ENCODE data around the gene CDHR2.

Gene CDHR2, protein sequence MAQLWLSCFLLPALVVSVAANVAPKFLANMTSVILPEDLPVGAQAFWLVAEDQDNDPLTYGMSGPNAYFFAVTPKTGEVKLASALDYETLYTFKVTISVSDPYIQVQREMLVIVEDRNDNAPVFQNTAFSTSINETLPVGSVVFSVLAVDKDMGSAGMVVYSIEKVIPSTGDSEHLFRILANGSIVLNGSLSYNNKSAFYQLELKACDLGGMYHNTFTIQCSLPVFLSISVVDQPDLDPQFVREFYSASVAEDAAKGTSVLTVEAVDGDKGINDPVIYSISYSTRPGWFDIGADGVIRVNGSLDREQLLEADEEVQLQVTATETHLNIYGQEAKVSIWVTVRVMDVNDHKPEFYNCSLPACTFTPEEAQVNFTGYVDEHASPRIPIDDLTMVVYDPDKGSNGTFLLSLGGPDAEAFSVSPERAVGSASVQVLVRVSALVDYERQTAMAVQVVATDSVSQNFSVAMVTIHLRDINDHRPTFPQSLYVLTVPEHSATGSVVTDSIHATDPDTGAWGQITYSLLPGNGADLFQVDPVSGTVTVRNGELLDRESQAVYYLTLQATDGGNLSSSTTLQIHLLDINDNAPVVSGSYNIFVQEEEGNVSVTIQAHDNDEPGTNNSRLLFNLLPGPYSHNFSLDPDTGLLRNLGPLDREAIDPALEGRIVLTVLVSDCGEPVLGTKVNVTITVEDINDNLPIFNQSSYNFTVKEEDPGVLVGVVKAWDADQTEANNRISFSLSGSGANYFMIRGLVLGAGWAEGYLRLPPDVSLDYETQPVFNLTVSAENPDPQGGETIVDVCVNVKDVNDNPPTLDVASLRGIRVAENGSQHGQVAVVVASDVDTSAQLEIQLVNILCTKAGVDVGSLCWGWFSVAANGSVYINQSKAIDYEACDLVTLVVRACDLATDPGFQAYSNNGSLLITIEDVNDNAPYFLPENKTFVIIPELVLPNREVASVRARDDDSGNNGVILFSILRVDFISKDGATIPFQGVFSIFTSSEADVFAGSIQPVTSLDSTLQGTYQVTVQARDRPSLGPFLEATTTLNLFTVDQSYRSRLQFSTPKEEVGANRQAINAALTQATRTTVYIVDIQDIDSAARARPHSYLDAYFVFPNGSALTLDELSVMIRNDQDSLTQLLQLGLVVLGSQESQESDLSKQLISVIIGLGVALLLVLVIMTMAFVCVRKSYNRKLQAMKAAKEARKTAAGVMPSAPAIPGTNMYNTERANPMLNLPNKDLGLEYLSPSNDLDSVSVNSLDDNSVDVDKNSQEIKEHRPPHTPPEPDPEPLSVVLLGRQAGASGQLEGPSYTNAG (N-terminal part only)

DNA sequence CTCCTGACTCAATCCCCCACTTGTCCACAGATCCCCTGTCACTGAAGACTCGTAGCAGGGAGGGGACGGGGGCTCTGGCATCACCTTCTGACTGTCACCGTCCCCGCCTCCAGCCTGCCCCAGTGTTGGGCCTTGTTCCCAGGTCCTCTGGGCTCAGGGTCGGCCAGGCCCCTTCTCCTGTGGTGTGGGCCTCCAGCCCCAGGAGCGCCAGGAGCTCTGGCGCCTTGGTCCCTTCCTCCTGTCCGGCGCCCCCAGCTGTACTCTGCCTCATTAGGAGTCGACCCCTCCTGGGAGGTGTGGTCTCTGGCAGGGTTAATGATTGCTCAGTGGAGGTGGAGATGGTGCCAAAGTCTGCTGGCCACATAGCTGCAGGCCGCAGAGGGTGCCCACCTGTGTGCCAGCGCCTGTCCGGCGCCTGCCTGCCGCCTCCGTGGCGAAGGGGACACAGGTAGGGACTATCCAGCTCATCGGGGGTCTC lies at the start of gene CDHR2:
Gene CDHR2 (plus strand): TSS at position 376 of the 478 bp plus-strand sequence. CDS start 16,011 bp downstream, outside the sequence.
- DNase-seq, result no peak

GRCh38 chr5:176500511-176500910 lies 48.6 kb upstream of the CDHR2 start:
- no peak for DNase-seq

DNA sequence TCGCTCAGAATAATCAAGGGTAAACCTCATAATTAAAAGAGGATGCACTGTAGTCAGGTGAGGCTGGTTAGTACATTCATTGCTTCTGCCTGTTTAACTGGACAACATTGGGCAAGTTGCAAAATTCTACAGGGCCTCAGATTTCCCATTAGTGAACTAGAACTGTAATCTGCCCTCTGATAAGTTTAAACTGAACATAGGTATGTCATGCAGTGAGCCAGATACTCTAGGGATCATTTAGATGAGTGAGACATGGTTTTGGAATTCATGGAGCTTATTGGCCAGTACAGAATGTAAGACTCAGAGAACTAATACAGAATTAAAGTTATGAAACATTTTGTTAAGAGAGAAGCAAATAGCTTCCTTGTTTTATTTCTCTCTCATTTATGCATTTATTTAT lies 47.8 kb upstream of the CDHR2 start:
- DNase-seq, result no peak

DNA sequence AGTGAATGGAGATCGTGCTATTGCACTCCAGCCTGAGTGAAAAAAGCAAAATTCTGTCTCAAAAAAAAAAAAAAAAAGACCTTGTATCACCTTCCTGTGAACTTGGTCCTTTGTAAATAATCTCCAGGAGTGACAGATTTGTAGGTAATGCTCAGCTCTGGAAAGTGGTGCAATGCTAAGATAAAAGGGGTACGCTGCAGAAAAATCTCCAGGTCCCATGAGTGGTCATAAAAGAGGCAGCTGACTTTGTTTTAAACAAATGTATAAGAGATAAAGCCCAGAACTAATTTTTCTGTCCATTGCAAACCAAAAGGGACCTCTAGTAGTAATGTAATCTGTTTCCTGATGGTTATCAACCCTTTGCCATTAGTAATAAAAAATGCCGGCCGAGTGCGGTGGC lies 45.6 kb upstream of the CDHR2 start:
- DNase-seq, result no peak

- no peak for DNase-seq
These were observed 41.2 kb upstream of the CDHR2 start for GRCh38 chr5:176507911-176508310.

DNA sequence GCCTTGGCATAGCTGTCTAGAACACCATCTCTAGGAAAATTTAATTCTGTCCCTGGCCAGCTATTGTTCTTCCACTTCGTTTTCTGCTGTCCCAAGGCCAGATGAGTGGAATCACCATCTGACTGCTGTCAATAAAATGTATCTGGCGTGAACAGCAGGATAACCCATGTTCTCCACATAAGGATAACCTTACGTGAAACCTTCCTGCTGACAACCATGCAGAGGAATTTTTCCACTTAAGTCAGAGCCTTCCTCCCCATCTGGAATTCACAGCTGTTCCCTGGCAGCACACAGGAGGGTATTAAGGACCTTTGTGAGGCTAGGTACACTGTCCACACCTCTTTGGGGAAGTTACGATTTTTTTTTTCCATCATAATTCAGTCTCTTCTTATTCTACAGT lies 40.5 kb upstream of the CDHR2 start:
- no peak for DNase-seq

DNA sequence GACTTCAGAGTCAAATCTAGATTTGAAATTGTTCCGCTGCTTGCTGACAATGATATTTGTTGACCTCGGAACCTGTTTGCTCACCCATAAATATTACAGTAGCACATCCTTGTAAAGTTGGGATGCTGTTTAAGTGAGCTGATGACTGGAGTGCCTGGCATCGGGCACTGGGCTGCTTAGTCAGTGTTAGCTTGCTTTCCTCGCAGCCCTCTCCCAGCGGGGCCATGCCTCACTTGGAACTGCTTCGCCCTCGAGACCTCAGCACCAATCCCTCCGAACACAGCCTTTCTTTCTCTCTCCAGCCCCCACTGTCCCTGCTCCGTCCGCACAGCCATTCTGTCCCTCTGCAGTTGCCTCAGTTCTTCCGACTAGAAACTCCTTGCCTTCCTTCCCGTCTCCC lies 35.4 kb upstream of the CDHR2 start:
- no peak for DNase-seq

GRCh38 chr5:176514244-176514950 lies 34.7 kb upstream of the CDHR2 start:
- no peak for DNase-seq

DNA sequence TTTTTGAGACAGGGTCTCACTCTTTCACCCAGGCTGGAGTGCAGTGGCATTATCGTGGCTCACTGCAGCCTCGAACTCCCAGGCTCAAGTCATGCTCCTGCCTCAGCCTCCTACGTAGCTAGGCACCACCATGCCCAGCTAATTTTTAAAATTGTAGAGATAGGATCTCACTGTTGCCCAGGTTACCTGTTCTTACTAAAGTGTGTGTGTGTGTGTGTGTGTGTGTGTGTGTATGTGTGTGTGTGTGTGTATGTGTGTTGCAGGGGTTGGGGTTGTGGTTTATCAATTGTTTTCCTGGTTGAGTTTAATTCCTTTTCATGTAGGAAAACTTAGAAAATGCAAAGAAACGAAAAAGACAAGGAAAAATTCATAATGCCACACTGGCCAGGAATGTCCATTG lies 33.7 kb upstream of the CDHR2 start:
- DNase-seq, result no peak

GRCh38 chr5:176517053-176517661 lies 32.0 kb upstream of the CDHR2 start:
- DNase-seq, result no peak

GRCh38 chr5:176519810-176520720 lies 29.1 kb upstream of the CDHR2 start:
- DNase-seq, result no peak

DNA sequence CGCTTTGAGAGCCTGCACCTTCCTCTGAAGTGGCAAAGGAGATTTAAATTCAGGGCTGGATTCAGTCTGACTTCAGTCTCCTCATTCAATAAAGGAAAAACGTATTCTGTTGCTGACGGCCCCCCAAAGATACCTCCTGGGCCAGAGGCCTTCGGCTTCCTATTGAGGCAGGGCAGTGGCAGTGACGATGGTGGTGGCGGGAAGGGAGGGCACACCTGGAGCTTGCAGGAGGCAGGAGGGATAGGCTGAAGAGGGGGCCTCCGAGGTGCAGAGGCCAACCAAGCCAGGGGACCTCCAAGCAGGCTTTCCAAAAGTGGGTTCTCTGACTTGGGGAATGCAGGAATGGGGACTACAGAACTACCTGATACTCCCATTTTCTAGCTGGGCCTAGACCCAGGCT lies 27.9 kb upstream of the CDHR2 start:
- no peak for DNase-seq

- no peak for DNase-seq
These were observed 27.4 kb upstream of the CDHR2 start for GRCh38 chr5:176521699-176522263.

GRCh38 chr5:176524138-176524537 lies 25.0 kb upstream of the CDHR2 start:
- no peak for DNase-seq

- DNase-seq, result no peak
These were observed 24.2 kb upstream of the CDHR2 start for GRCh38 chr5:176524987-176525386.

- DNase-seq, result no peak
These were observed 23.5 kb upstream of the CDHR2 start for GRCh38 chr5:176525677-176526076.

- no peak for DNase-seq
These were observed 22.7 kb upstream of the CDHR2 start for GRCh38 chr5:176526462-176526861.

GRCh38 chr5:176527246-176528222 lies 21.6 kb upstream of the CDHR2 start:
- DNase-seq, result no peak

GRCh38 chr5:176528301-176528700 lies 20.8 kb upstream of the CDHR2 start:
- no peak for DNase-seq
